ENCODE results near the gene ANKMY1. TPM values are rescaled to one million over a fixed set of nuclear protein-coding genes. Genes with fewer than 3 reads are reported as not detected.

Gene ANKMY1
- total RNA-seq, 1 experiment from 2014 or later: 85.7 TPM

DNA sequence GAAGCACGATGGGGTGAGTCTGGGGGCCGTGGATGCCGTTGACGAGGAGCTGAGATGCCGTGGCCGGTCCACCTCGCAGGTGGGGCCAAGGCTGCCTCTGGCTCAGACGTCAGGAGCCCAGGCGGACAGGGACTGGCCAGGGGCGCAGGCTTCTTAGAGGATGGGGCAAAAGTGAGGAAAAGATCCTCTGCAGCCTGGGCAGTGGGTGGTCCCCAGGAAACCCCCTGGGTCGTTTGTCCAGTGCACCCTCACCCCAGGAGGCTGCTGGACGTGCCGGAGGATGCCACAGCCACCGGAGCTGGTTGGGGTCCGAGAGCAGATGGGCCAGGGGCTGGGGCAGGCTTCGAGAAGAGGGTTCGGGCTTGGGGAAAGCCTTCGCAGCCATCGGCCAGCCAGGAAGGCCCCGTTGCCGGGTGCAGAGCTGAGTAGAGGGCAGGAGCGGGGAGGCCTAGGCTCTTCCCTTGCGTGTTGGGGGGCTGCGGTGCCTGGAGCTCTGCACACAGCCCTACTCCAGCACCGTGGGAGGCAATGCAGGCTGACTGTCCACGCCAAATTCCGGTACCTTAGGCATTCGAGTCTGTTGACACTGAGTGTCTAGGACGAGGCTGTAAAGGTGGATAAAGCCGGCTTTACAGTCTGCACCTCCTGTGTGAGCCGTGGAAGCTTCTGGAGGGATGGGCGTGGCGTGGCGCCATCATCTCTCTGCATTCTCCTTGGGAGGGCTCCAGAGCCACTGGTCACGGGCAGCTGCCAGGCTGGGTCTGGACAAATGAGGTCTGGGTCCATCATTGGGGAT, 103.5 kb downstream of the ANKMY1 start:
- POLR2A ChIA-PET (ENCODE audit: unreplicated experiment): no interaction called here
- Histone ChIP-seq H3K79me2 (ENCODE audit: low read depth) (peaks cover 17% of the 10 kb centered on the region), H3K36me3 (ENCODE audit: low read depth) (no peaks in the 10 kb centered on the region), H3F3A (ENCODE audit: insufficient read depth, low read depth) (peaks cover 57% of the 10 kb centered on the region), H3K4me1 (replicated peaks; ENCODE audit: insufficient read depth) (peaks cover 60% of the 10 kb centered on the region), H3K4me2 (peak overlapping the region; percentile 72), H3K9me2 (ENCODE audit: insufficient read depth) (no peaks in the 10 kb centered on the region), H2AFZ (no peak overlapping the region), H3K27me3 (ENCODE audit: insufficient read depth, low read depth) (no peaks in the 10 kb centered on the region), H3K4me3 (no peak overlapping the region), H3K27ac (no peak overlapping the region), H3K9me3 (ENCODE audit: insufficient read depth, low read depth) (no peaks in the 10 kb centered on the region), H4K20me1 (ENCODE audit: insufficient read depth) (peaks cover 25% of the 10 kb centered on the region)
- DNase-seq: no peak
- TF ChIP-seq, protein P1, sequence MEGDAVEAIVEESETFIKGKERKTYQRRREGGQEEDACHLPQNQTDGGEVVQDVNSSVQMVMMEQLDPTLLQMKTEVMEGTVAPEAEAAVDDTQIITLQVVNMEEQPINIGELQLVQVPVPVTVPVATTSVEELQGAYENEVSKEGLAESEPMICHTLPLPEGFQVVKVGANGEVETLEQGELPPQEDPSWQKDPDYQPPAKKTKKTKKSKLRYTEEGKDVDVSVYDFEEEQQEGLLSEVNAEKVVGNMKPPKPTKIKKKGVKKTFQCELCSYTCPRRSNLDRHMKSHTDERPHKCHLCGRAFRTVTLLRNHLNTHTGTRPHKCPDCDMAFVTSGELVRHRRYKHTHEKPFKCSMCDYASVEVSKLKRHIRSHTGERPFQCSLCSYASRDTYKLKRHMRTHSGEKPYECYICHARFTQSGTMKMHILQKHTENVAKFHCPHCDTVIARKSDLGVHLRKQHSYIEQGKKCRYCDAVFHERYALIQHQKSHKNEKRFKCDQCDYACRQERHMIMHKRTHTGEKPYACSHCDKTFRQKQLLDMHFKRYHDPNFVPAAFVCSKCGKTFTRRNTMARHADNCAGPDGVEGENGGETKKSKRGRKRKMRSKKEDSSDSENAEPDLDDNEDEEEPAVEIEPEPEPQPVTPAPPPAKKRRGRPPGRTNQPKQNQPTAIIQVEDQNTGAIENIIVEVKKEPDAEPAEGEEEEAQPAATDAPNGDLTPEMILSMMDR (conservative IDR thresholded peaks at IDR 0.05): no peak
- intact Hi-C loops (cut with micrococcal nuclease; ENCODE audit: unreplicated experiment): loop anchor here (10.0 kb wide), 1 partner anchor 390 kb away; no protein-coding TSS in a partner anchor
- BruUV-seq (replicated peaks): no TSS peak
- CTCF ChIA-PET: interaction anchor here (1.1 kb wide), 1 partner anchor 111 kb away, joined by 3 read pairs; no protein-coding TSS in a partner anchor

DNA sequence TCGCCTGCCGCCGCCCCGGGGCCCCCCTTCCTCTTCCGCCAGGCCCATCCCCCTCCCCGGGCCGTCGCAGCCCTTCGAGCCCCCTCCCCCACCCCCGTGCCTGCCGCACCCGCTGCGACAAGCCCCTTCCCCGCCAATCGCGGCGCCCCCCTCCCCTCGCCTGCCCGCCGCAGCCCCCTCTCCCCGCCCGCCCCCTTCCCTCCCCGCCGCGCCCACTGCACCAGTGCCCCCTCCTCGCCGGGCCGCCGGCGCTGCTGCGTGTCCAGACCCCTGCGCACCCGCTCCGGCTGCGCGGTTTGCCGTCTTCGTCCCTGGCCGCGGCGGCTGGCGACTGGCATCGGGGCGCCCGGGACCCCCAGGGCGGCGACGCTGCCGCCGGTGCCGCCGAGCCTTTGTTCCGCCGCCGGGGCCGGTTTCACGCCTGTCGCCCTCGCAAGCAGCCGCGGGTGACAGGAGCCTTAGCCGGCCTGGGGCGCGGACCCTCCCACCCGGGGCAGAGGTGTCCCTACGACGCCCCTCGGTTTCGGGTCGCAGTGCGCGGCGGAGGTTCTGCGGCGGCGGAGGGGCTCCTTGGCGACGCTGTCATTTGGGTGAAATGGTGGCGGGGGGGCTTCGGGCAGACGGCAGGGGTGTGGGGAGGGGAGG, 104.2 kb downstream of the ANKMY1 start:
- no peak for TF ChIP-seq EZH2 (IDR thresholded peaks at IDR 0.05; ENCODE audit: low read depth)
- TF ChIP-seq, protein P1 (conservative IDR thresholded peaks at IDR 0.05): no peak
- Histone ChIP-seq H3F3A (ENCODE audit: insufficient read depth, low read depth) (peaks cover 63% of the 10 kb centered on the region), H4K20me1 (ENCODE audit: insufficient read depth) (peaks cover 25% of the 10 kb centered on the region), H3K27me3 (ENCODE audit: insufficient read depth, low read depth) (no peaks in the 10 kb centered on the region), H3K27ac (no peak overlapping the region), H3K4me1 (replicated peaks; ENCODE audit: insufficient read depth) (peaks cover 53% of the 10 kb centered on the region), H3K4me3 (no peak overlapping the region), H3K4me2 (peak overlapping the region; percentile 72; the same call in 1 of the 2 replicates), H3K79me2 (ENCODE audit: low read depth) (peaks cover 17% of the 10 kb centered on the region), H3K9me2 (ENCODE audit: insufficient read depth) (no peaks in the 10 kb centered on the region), H3K36me3 (ENCODE audit: low read depth) (no peaks in the 10 kb centered on the region), H3K9me3 (ENCODE audit: insufficient read depth, low read depth) (no peaks in the 10 kb centered on the region), H2AFZ (no peak overlapping the region)
- CTCF ChIA-PET: no interaction called here
- no TSS peak for BruUV-seq (replicated peaks)
- POLR2A ChIA-PET (ENCODE audit: unreplicated experiment): no interaction called here
- no peak for DNase-seq
- intact Hi-C loops (cut with micrococcal nuclease; ENCODE audit: unreplicated experiment): loop anchor here (10.0 kb wide), 1 partner anchor 389 kb away; no protein-coding TSS in a partner anchor

DNA sequence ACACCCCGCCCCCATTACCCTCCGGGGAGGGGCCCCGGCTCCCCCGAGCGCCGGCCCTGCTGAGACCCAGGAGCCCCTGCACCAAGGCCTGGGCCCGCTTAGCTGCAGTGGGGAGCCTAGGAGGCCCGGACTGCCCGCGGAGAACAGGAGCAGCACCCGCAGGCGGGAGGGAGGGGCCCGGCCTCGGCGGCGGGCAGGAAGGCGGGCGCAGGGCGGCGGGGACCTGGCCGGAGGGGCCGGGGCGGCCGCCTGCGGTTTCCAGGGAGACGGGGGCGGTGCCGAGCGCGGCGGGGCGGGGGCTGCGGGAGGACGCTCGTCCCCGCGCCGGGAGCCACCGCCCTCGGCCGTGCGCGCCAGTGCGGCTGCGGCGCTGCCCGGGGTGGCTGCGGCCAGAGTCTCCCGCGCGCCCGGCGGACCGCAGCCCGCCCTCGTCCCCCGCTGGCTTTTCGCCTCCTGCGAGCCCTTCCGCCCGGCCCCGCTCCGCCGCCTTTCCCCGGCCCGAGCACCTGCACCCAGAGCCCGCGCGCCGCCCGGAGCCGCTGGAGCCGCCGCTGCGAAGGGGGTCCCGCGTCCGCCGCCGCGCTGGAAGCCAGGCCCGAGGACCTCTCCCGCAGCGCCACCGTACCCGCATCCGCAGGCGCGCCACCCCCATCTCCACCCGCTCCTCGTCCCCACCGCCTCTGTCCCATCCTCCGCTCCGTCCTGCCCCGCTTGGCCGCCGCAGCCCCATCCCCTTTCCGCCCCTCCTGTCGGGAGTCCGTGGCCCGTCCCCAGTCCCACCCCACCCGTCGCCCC, 105.1 kb downstream of the ANKMY1 start:
- H3K4me2 ChIP-seq: peak overlapping the region; percentile 91
- no peak overlapping the region for H2AFZ ChIP-seq
- no TSS peak for BruUV-seq (replicated peaks)
- H3K9me3 ChIP-seq (ENCODE audit: insufficient read depth, low read depth): no peaks in the 10 kb centered on the region
- CTCF ChIA-PET: no interaction called here
- H3K27ac ChIP-seq: no peak overlapping the region
- H3K79me2 ChIP-seq (ENCODE audit: low read depth): peaks cover 17% of the 10 kb centered on the region
- no peaks in the 10 kb centered on the region for H3K27me3 ChIP-seq (ENCODE audit: insufficient read depth, low read depth)
- H3F3A ChIP-seq (ENCODE audit: insufficient read depth, low read depth): peaks cover 54% of the 10 kb centered on the region
- no peaks in the 10 kb centered on the region for H3K36me3 ChIP-seq (ENCODE audit: low read depth)
- H4K20me1 ChIP-seq (ENCODE audit: insufficient read depth): peaks cover 27% of the 10 kb centered on the region
- peak overlapping the region; percentile 60; the same call in 1 of the 2 replicates for H3K4me3 ChIP-seq
- intact Hi-C loops (cut with micrococcal nuclease; ENCODE audit: unreplicated experiment): loop anchor here (1.0 to 10.0 kb wide), 2 partner anchors 219 to 388 kb away; no protein-coding TSS in a partner anchor
- POLR2A ChIA-PET (ENCODE audit: unreplicated experiment): no interaction called here
- TF ChIP-seq, protein P1 (conservative IDR thresholded peaks at IDR 0.05): no peak
- no peak for TF ChIP-seq EZH2 (IDR thresholded peaks at IDR 0.05; ENCODE audit: low read depth)
- DNase-seq: peak; percentile 58 to 97
- no peaks in the 10 kb centered on the region for H3K9me2 ChIP-seq (ENCODE audit: insufficient read depth)
- peaks cover 44% of the 10 kb centered on the region for H3K4me1 ChIP-seq (replicated peaks; ENCODE audit: insufficient read depth)
